Activated CD4-positive, alpha-beta T cell treated with anti-CD3 and anti-CD28 coated beads for 24 hours (primary cell): ENCODE data around the gene RSKR.
"Not testable (repeated sequence)": the region's sequence is repeated elsewhere in the genome, so short reads cannot be mapped to it uniquely, and the experiment has no call there.

Experiments used
- DNase-seq, 2 donors: peaks; one replicate each; pipeline ENCODE4 v3.0.0-alpha.2; 2020; ENCODE audit warnings: low read depth in 2 of 2

RSKR gene

DNA sequence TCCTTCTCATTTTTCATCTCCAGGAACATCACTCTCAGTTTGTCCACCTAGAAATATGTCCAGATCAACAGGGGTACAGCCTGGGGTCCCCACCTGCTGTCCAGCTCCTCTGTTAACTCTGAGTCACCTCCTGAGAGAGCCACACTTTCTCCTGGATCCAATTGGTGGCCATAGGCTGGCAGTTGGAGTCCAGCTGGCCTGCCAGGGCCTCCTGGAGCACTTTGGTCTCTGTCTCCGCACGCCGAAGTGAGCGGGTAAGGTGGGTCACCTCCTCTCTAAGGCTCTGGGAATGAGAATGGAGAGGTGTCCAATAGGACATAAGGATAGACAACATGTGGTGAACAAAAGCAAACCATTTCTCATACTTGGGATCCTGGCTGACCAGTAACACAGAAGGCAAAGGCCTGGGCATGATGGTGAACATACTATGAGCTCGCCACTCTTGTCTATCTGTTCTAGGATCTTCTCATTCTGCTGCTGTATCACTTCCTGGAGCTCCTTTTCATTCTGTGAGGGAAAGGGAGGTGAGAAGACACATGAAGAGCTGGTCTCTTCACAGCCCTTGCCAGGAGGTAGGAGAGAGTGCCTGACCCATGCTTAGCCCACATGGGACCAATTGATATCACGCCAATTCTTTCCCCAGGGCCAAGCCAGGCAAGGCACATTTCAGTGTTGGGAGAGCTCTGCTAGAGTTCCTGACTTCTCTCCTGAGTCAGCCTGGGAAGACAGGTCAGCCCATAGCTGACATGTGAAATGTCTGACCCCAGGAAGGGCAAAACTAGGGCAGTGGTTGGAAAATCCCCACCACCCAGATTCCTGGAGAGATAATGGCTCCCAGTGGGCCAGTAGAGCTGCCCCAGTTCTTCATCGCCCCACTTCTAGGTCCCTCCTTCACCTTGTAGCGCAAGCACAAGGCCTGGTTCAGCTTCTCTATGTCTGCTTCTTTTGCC is 35.5 kb downstream of the RSKR start:
- DNase-seq: no peak

DNA sequence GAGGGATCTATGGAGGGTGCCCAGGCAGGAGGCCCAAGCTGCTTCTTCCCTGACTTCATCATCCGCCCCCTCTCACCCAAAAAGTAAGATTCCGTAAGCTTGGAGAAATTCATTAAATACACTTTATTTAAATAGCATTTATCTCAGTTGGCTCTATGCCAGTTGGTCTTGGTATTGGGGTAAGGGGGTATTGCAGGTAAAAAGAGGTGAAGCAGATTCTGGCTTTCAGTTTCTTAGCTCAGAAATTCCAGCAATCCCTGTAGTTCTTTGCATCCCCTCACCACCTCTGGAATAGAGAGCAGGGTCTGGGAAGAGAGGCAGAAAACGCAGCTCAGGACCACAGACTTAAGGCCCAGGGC is 36.5 kb downstream of the RSKR start:
- DNase-seq: no peak

DNA sequence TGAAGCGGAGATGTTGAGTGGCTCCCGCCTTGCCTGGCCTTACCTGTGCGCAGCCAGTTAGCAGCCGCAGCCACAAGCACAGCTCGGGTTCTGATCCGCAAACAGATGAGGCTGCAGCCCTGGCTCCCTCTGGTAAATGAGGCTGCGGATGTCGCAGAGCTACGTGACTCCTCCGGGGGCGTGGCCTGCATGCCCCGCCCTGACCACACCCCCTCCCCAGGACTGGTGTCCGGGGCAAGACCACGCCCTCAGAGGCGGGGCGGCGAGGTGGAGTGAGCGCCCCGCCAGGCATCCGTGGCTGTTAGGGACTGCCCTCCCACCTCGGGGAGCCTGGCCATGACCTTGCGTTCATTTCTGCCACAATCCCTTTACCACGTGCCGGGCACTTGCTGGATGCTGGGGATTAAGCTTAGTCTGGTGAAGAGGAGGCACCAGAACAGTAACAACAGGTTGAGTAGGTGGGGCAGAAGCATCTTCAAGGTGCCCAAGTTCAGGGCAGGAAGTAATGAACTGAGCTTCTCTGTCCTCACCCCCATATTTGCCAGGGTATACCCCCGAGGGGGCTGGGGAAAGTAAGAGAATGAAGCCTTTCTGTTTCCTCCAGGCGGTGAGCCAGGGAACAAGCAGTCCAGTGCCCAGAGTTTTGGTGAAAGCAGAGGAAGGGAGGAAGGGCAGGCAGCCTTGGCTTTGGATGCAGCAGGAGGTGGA is 37.1 kb downstream of the RSKR start, which contains the start of gene ALDOC:
ALDOC (minus strand) TSS at position 138 of the 708 bp plus-strand sequence. CDS start 1,363 bp downstream, outside the sequence.
- DNase-seq: peak; percentile 98

DNA sequence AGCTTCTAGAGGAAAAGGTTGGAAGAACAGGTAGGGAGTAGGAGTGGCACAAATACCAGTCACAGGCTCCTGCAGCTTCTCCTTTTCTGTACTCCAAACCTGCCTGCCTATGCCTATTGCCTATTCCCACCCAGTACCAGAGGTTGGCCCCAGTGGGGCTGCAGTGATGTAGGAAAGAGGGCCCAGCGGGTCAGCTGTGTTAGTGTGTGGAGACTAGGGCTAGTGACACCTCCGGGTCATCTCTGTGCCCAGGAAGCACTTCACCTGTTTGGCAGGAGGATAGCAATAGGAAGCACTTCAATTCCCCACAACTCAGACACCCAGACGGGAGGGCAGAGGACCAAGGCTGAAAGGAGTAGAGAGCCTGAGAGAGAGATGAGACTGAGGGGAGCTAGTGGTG is 38.0 kb downstream of the RSKR start:
- not testable (repeated sequence) for DNase-seq

DNA sequence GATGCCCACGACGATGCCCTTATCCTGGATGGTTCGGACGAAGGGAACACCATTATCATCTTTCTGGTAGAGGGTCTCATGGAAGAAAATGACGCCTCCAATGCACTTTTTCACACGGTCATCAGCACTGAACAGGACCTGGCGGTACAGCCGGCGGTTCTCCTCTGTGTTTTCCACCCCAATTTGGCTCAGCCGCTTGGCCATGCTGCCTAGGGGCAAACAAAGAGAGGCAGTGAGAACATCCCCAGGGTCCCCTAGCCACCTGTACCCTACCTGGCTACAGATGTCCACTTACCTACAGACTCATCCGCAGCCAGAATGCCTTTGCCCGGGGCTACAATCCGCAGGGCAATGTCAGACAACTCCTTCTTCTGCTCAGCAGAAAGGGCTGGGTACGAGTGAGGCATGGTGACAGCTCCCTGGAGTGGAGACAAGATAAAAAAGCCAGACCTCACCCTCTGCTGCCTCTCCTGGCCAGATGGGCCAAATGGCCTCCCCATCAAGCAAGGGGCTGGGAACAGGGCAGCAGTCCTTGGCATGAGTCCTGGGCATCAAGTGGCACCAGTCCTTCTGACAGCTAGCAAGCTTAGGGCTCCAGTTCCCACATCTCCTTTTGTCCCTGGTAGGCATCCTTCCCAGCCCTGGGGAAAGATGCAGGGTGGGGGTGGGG is 38.7 kb downstream of the RSKR start:
- DNase-seq: no peak

DNA sequence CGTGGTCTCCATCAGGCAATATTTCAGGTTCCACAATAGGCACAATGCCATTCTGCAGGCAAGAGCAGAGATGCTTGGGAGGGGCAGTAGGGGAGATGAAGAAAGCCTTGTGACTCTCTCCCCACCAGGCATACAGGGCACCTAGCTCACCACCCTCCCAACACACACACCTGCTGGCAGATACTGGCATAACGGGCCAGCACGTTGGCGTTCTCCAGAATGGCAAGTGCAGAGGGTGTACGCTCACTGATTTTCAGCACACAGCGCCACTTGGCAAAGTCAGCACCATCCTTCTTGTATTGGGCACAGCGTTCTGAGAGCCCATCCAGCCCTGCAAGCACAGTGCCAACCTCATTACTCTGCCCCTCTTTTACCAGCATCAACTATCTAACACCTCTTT is 39.5 kb downstream of the RSKR start:
- no peak for DNase-seq

DNA sequence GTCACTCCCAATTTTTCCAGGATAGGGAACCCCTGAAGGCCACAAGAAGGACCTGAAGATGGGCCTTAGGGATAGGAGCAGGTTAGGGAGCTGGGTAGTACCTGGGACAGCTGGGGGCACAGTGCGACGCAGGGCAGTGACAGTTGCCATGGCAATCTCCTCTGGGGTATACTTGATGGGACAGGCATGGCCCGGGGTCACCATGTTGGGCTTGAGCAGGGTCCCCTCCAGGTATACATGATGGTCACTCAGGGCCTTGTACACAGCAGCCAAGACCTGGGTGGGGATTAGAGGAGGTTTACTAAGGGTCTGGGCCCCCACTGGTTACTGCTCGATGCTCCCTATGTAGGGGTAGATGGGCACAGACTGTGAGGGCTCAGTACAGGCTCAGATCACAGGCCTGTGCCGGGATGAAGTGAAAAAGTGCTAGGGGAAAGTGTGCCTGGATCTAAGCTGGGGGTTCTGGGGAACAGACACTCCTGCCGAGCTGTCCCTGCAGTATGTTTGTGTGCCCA is 40.0 kb downstream of the RSKR start:
- no peak for DNase-seq

DNA sequence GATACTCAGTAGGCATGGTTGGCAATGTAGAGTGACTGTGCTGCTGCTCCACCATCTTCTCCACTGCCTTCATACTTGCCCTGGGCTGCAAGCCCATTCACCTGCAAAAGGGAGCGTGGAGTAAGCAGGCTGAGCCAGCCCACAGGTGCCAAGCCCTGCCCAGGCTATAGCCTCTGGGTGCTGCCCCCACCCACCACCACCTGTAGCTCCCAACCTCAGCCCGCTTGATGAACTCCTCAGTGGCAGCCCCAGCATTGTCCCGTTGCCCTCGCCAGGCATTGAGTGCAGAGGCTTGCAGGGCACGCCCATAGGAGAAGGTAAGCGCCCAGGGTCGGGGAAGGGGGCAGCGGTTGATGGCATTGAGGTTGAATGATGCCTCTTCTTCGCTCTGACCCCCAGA is 40.5 kb downstream of the RSKR start:
- DNase-seq: no peak

DNA sequence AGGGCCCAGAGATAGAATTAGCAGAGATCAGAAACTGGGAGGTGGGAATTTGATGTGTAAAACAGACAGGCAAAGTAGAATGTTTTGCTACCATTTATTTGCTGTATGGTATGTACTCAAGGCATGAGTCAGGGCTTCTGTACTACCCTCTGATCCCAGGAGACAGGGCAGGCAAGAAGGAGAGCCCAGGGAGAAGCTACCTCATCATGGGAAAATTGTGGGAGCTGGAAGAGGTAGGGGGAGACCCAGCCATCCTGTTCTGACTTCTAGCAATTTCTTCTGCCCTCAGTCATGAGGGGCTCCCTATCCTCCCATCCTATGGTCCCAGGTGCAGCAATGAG is 41.0 kb downstream of the RSKR start:
- DNase-seq: no peak

DNA sequence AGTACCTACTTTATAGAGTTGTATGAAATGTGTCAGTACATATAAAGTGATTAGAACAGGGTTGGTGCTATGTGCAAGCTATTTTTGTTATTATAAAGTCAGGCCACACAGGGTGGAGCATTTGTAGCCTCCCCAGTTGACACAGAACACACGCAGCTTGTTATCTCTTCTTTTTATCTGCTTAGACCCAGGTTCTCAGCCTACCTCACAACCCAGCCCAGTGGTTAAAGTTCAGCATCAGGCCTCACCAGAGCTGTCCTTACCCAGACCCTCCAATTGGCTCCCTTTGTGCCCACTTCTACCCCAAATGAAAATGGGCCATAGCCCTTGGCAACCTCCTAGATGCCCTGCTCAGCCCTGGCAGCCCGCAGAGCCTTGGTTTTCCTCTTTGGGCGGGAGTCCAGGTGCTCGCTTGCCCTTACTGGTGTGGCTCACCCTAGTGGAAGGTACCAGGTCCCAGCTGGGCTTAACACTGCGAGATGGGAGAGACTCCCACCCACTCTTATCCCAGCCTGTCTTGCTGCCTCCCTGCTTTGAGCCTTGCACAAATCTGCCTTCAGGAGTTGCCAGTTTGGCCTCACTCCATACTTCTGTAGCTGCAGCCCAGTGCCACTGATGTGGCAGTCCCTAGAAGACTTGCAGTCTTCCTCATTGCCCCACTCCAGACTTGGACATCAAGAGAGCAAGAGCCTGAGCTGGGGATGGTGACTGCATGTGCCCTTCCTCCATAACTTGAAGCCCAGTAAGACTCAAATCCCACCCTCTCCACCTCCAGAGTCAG is 41.5 kb downstream of the RSKR start:
- DNase-seq: no peak

DNA sequence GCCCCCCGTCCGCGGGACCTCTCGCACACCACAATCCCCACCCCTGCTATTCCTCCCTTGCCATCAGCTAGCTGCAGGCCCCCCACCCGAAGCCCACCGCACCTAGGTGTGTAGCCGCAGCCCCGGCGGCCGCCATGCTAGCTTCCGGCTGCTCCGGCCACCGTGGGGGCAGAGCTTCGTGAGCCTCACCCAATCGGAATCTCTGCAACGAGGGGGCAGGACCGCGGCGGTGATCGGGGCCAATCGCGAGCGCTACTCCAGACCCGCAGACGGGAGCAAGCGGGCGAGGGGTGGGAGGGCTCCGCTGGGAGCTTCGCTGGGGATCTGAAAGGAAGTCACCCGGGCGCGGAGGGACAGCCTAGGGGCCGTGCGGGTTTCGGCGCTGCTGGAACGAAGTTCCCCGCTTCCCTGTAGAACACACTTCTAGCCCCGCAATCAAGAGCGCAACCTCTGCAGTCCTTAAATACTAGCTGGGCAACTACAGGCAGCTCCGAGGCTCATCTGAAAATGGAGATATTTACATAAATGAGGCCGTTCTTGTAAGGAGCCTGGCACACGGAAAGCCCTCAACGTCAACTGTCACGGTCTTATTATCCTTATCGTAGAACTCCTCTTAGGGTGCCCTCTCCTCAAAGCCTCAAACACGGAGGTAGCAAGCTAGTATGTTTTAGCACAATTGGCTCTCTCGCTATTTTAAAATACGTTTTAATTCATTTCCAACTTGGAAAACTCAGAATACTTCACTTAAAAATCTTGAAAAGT is 42.4 kb downstream of the RSKR start, which contains the start of gene PIGS:
PIGS (minus strand) TSS at position 164 of the 762 bp plus-strand sequence; CDS start at position 136, 28 bp downstream.
- peak; percentile 89 to 93 for DNase-seq

DNA sequence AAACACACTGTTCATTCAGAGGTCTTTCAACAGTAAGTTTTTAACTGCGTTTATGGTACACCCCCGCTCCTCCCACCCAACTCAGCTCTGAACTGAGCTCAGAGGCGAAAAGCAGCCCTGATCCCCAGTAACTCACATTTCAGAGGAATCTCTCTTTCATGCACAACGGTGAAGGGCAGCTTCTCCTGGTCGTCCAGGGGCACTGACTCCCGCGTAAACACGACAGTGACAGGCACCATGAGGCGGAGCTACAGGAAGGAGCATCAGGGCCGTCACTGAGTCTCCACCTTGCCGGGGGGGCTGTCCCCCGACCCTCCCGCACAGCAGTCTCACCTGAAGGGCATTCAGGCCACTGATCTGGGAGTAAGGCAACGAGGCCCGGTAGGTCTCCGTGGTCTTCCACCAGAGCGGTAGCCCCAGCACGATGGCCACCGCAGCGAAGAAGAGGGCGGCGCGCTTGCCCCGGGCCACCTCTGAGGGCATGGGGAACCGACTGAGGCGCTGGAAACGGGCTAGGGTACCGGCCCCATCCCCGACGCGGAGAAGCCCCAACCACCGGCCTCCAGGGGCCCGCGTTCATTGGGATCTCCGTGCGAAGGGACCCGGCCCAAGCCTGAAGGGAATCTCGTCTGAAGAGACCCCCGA is 43.1 kb downstream of the RSKR start:
- no peak for DNase-seq

DNA sequence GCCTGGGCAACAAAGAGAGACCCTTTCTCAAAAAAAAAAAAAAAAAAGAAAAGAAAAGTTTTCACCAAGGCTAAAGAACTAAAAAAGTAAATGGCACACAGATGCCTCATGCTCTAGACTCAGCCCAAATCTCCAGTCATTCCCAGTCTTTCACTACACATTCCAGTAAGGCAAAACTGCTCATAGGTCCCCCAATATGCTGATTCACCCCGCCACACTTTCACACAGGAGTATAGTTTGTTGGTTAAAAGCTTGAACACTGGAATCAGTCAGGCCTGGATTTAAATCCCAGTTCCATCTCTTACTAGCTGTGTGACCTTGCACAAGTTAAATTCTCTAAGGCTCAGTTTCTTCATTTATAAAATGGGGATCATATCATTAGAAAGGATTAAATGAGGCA is 44.5 kb downstream of the RSKR start:
- no peak for DNase-seq

DNA sequence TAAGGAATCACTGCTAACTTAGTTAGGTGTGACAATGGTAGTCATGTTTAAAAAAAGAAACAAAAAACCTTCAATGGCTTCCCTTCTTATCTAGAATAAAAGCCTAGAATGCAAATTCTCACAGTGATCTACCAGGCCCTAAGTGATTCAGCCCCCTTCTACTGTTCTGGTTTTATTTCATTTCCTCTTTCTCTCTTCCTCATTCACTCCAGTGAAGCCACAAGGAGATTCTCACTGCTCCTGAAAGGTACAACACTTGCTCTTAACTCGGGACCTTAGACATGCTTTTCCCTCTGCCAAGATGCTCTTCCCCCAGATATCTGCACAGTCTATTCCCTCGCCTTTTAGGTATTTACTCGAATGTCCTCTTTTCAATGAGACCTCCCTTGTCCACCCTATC is 46.4 kb downstream of the RSKR start:
- DNase-seq: no peak

DNA sequence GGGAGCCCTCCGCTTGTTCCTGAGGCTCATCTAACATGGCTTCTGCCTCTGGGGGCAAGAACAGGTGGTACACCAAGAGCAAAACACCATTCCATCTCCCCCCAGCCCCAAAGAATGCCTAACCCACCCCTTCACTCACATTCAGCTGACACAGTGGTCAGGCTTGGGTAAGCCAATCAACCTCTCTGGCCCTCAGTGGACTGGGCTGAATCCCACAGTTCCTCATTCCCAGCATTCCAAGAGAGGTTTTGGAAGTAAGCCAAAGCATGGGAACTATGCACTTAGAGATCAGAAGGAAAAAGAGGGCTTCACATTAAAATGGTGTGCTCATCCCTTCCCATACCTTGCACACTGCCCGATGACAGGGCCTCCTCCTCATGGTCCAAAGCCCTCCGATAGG is 50.5 kb downstream of the RSKR start:
- no peak for DNase-seq
